NCI-H1436 (cell line): ENCODE data around the gene LRRC49.

Source experiments
- DNase-seq: peaks from one replicate; lab custom pipeline; 2025; lab: John Stamatoyannopoulos, UW

LRRC49 gene

DNA sequence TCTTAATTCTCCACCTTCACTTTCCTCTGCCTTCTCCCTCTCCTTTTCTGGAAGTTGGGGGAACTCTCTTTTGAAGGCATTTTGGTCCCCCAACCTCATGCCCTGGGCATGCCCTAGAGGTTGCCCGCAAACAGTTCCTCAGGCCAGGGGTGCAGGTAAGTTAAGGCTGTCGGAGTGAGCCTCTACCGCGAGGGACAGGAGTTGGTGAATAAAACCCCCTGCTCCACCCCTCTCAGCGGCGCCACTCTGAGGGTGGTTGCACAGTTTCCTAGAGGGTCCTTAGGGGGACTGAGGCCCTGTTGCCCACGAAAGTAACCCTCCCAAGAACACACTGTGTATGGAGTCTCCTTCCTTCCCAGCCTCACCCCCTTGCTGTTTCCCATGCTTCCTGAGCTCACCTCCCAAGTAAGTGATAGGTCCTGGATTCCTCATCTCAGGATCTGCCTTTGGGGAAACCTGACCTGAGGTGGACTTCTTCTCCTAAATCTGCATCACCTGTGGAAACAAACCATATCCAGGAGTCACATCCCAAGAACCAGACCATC, 199.5 kb downstream of the LRRC49 start:
- no peak for DNase-seq

DNA sequence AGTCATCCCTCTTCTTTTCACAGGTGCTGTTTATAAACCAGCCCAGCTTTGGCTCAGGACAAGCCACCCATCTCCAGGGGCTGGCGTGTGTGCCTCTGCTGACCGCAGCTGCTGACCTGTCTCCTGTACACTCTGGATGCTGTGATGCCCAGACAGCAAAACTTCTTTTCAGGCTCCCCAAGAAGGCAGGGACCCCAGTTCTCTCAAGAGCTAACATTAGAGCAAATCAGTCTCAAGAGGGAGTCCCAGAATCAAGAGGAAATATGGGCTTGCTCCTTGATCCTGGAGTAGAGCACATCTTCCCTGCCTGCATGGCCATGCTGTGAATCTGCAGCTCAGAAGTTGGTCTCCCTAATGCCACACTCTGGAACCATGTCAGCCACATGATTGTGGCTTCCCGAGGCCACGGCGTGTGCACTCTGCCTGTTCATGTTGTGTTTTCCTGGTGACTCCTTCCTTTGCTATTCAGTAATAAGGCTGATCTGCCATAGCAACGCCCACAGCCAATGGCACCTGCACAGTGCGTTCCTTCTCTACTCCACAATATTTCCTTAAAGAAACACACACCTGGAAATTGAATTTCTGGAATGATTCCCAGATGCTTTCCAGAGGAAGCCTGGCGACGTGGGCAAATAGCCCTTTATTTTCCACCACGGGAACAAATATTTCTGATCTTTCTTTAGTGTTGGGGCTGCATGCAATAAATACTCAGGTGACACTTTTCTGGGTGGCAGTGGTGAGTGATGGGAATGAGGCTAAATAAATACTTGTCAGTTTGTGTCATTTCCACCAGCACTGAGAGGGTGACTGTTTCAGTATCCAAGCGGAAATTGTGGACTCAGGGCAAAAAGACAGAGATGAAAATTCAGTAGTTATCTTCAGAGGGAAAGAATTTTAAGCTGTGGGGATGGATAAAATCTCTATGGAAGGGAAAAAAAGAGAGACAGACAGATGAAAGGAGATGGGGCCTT, 200.7 kb downstream of the LRRC49 start:
- no peak for DNase-seq

DNA sequence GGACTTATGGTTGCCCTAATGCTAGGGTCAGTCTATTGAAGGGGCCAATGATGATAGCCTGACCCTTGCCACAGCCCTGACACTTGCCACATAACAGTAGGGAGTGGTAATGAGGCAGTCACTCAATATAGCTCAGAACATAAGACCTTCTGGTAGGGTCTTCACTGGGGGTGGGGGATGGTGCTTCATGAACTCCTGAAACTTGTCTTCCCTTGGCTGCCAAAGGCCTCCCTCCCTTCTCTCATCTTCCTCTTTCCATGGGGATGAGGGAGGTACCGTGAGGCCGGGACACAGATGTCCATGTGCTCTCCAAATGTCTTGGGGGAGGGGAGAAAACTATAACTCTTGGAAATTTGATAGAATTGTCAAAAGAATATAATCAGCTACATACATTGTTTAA, 201.5 kb downstream of the LRRC49 start:
- no peak for DNase-seq

DNA sequence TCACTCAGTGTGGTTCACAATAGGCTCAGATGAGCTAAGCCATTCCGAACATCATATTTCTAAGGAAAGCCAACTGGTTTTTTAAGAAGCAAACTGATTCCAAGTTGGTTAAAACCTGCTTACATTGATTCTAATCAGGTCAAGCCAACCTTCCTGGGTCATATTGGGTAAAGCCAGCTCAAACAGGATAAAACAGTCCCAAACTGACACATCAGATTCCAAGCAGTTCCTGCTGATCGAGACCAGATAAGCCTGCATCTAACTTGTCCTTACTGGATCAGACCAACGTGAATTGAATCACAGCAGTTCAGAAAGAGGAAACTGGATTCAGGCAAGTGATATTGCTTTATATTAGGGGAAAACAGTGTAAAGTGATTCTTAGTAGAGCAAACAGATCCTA, 204.1 kb downstream of the LRRC49 start:
- no peak for DNase-seq

GRCh38 chr15:71097890-71098289, 205.3 kb downstream of the LRRC49 start:
- no peak for DNase-seq

DNA sequence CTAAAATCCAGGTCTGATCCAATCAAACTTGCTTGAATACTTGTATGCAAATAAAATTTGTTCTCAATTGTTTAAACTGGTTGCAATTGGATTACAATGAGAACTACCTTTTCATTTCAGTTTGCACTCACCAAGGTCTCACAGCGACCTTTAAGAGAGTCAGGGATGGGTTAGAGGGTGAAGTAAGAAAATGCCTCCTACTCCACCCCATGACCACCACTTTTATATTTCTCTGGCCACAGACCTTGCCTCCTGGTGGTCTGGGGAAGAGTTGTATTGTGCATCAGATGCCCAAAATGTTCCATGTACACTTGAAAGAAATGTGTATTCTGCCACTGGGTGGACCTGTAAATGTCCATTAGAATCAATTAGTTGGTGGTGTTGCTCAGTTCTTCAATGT, 206.3 kb downstream of the LRRC49 start:
- no peak for DNase-seq
